ENCODE measurements around the gene SCGB1D1. TPM values are rescaled to one million over a fixed set of nuclear protein-coding genes. Genes with fewer than 3 reads are reported as not detected.

The SCGB1D1 gene
- total and polyA plus RNA-seq, 10 of the 15 experiments (the other 5 are each of a cell fraction or from before 2014, with no cell fraction given) = not detected

DNA sequence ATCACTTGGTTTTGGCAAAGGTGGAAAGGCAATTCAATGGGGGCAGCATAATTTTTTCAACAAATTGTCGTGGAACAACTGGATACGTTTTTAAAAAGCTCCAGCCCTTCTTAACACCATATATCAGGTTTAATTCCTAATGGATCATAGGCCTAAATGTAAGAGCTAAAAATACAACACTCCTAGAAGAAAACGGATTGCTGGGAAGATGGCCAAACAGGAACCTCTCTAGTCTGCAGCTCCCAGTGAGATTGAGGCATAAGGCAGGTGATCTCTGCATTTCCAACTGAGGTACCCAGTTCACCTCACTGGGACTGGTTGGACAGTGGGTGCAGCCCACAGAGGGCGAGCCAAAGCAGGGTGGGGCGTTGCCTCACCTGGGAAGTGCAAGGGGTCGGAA is 32.4 kb upstream of the SCGB1D1 start:
- intact Hi-C loops (cut with micrococcal nuclease; ENCODE audit: unreplicated experiment) = no loop called here
- WGBS (ENCODE audit: insufficient coverage, insufficient replicate concordance, low lambda C conversion rate, missing lambda C conversion rate) = 71% methylated on average over 6 of the region's 6 CpGs
- in situ Hi-C loops (cut with MboI) = no loop called here
- Histone ChIP-seq H3K4me1 (ENCODE audit: control insufficient read depth, insufficient read depth, low read length) (no peaks in the 10 kb centered on the region), H3K4me3 (no peak overlapping the region), H3K9me3 (replicated peaks; ENCODE audit: control insufficient read depth, insufficient read depth, low read length) (no peaks in the 10 kb centered on the region), H3K27me3 (replicated peaks in 1 of 2; ENCODE audit: control insufficient read depth in 2 of 2, insufficient read depth in 2 of 2, low read length in 1 of 2) (no peaks in the 10 kb centered on the region), H3K36me3 (ENCODE audit: control insufficient read depth in 2 of 2, insufficient read depth in 2 of 2, low read length in 1 of 2) (0 out of 4 replicates have a peak, but pooled peaks cover 0 to 4% of the 10 kb centered on the region in 2 experiments), H3K9ac (ENCODE audit: control insufficient read depth, insufficient read depth, low read length) (no peak overlapping the region), H3K27ac (ENCODE audit: control insufficient read depth, insufficient read depth) (no peak overlapping the region), H3K79me2 (ENCODE audit: control insufficient read depth, insufficient read depth, low read length) (no peaks in the 10 kb centered on the region), H3K4me2 (ENCODE audit: control insufficient read depth, insufficient read depth) (no peak overlapping the region), H4K20me1 (ENCODE audit: control insufficient read depth, insufficient read depth) (no peaks in the 10 kb centered on the region), H2AFZ (ENCODE audit: control insufficient read depth, low read depth, low read length) (no peak overlapping the region)
- ChIA-PET POLR2A (no interaction called here), RAD21 (ENCODE audit: unreplicated experiment) (no interaction called here), CTCF (no interaction called here), SMC1A (ENCODE audit: uncharacterized antibody, unreplicated experiment) (interaction anchor here (0.6 kb wide), 1 partner anchor 153 kb away, joined by 3 read pairs; no protein-coding TSS in a partner anchor)
- no peak for TF ChIP-seq SPI1 (IDR thresholded peaks at IDR 0.05; ENCODE audit: borderline replicate concordance, insufficient read depth, low read depth, low read length)
- no peak for TF ChIP-seq SMARCA5 (IDR thresholded peaks at IDR 0.05)
- TF ChIP-seq PBX3 (IDR thresholded peaks at IDR 0.05; ENCODE audit: insufficient replicate concordance, low read depth, low read length) = no peak
- TF ChIP-seq, protein P1, sequence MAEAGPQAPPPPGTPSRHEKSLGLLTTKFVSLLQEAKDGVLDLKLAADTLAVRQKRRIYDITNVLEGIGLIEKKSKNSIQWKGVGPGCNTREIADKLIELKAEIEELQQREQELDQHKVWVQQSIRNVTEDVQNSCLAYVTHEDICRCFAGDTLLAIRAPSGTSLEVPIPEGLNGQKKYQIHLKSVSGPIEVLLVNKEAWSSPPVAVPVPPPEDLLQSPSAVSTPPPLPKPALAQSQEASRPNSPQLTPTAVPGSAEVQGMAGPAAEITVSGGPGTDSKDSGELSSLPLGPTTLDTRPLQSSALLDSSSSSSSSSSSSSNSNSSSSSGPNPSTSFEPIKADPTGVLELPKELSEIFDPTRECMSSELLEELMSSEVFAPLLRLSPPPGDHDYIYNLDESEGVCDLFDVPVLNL (IDR thresholded peaks at IDR 0.05; ENCODE audit: low read depth, low read length) = no peak
- no peak for TF ChIP-seq MAX (IDR thresholded peaks at IDR 0.05; ENCODE audit: low read depth, low read length)
- no peak for TF ChIP-seq ZBED1 (IDR thresholded peaks at IDR 0.05; ENCODE audit: borderline replicate concordance)
- TF ChIP-seq RELA (IDR thresholded peaks at IDR 0.05; ENCODE audit: borderline replicate concordance, partially characterized antibody) = no peak
- FAIRE-seq (no peak), DNase-seq (ENCODE audit: low read depth, low spot score) (no peak), ATAC-seq (no peak)
- BruUV-seq (replicated peaks) = no TSS peak

Data from GM12878 (cell line).